HFFc6 (cell line): ENCODE data around the gene HOXD8. TPM values are rescaled to one million over a fixed set of nuclear protein-coding genes. Genes with fewer than 3 reads are reported as not detected.
A peak's percentile ranks its signal among the peaks of the same experiment; 100 is the strongest.

Source experiments
- DNase-seq: peaks from one replicate; pipeline ENCODE4 v3.0.0-alpha.2; 2018
- H3K27ac Mint-ChIP-seq: 2 replicates; pipeline ENCODE4 v1.8.0; 2020; ENCODE audit warnings: mild to moderate bottlenecking, mixed read lengths
- H3K27me3 Mint-ChIP-seq: 2 replicates; pipeline ENCODE4 v1.8.0; 2021; ENCODE audit warnings: mild to moderate bottlenecking, moderate library complexity, mixed read lengths; ENCODE audit not compliant: insufficient read depth
- H3K36me3 Mint-ChIP-seq: 2 replicates; pipeline ENCODE4 v1.8.0; 2021; ENCODE audit warnings: low read depth, mixed read lengths
- H3K4me1 Mint-ChIP-seq: 2 replicates; pipeline ENCODE4 v1.8.0; 2020; ENCODE audit warnings: low read depth, mixed read lengths
- H3K4me3 Mint-ChIP-seq: 2 replicates; pipeline ENCODE4 v1.8.0; 2020; ENCODE audit warnings: mild to moderate bottlenecking, moderate library complexity, mixed read lengths
- H3K9me3 Mint-ChIP-seq: 2 replicates; pipeline ENCODE4 v1.8.0; 2020; ENCODE audit warnings: mild to moderate bottlenecking, mixed read lengths
- CTCF ChIP-seq: fragments of 200-600 bp; sonication (generic); IDR thresholded peaks from 2 replicates; pipeline ENCODE4 v1.5.0; 2021; ENCODE audit warnings: antibody characterized with exemption, mild to moderate bottlenecking
- total RNA-seq, 6 experiments: library from RNA; stranded (reverse); fragmentation: NEBNext Ultra II Directional; extraction: Animal tissue kit (Norgen Biotek cat#: 25700); gene quantifications; 2 replicates in 1 of 6; 3 replicates in 5 of 6; pipeline ENCODE4 v1.2.3, GENCODE V29; 2021

HOXD8 gene
- total RNA-seq, 6 experiments from 2014 or later = 2.3 to 5.1 (median 4.6) TPM

GRCh38 chr2:176131848-176132158 is 2.3 kb downstream of the HOXD8 start:
- Mint-ChIP-seq H3K27ac (no peak overlapping the region), H3K4me1 (peaks cover 66% of the 10 kb centered on the region), H3K27me3 (peaks cover 31% of the 10 kb centered on the region), H3K9me3 (no peaks in the 10 kb centered on the region), H3K4me3 (peak overlapping the region; percentile 90), H3K36me3 (peaks cover 16% of the 10 kb centered on the region; the same call in 1 of the 2 replicates)
- DNase-seq = no peak
- no peak for TF ChIP-seq CTCF

- peaks cover 33% of the 10 kb centered on the region for H3K27me3 Mint-ChIP-seq
- peaks cover 63% of the 10 kb centered on the region for H3K4me1 Mint-ChIP-seq
- peaks cover 16% of the 10 kb centered on the region; the same call in 1 of the 2 replicates for H3K36me3 Mint-ChIP-seq
- TF ChIP-seq CTCF = no peak
- DNase-seq = no peak
- H3K27ac Mint-ChIP-seq = peak overlapping the region; percentile 62
- no peaks in the 10 kb centered on the region for H3K9me3 Mint-ChIP-seq
- H3K4me3 Mint-ChIP-seq = peak overlapping the region; percentile 90
Measured at GRCh38 chr2:176132205-176133171, 3.0 kb downstream of the HOXD8 start.

GRCh38 chr2:176133389-176133788 is 3.9 kb downstream of the HOXD8 start:
- peaks cover 63% of the 10 kb centered on the region for H3K4me1 Mint-ChIP-seq
- peaks cover 13% of the 10 kb centered on the region; the same call in 1 of the 2 replicates for H3K36me3 Mint-ChIP-seq

GRCh38 chr2:176134035-176134434 is 4.5 kb downstream of the HOXD8 start:
- no peak overlapping the region for H3K4me3 Mint-ChIP-seq
- DNase-seq = no peak
- no peak for TF ChIP-seq CTCF
- peaks cover 33% of the 10 kb centered on the region for H3K27me3 Mint-ChIP-seq
- H3K36me3 Mint-ChIP-seq = peaks cover 6% of the 10 kb centered on the region; the same call in 1 of the 2 replicates
- H3K27ac Mint-ChIP-seq = no peak overlapping the region
- H3K4me1 Mint-ChIP-seq = peaks cover 63% of the 10 kb centered on the region
- H3K9me3 Mint-ChIP-seq = no peaks in the 10 kb centered on the region

More at GRCh38 chr2:176133389-176133788, 3.9 kb downstream of the HOXD8 start:
- TF ChIP-seq CTCF = no peak
- Mint-ChIP-seq H3K9me3 (no peaks in the 10 kb centered on the region), H3K4me3 (no peak overlapping the region), H3K27me3 (peaks cover 29% of the 10 kb centered on the region), H3K27ac (no peak overlapping the region)
- DNase-seq = no peak

GRCh38 chr2:176135035-176135440 is 5.5 kb downstream of the HOXD8 start:
- H3K4me1 Mint-ChIP-seq = peaks cover 67% of the 10 kb centered on the region
- TF ChIP-seq CTCF = peak; percentile 43
- no peaks in the 10 kb centered on the region for H3K9me3 Mint-ChIP-seq
- H3K27ac Mint-ChIP-seq = peak overlapping the region; percentile 84; the same call in 1 of the 2 replicates
- DNase-seq = peak; percentile 24
- peak overlapping the region; percentile 73; the same call in 1 of the 2 replicates for H3K4me3 Mint-ChIP-seq
- peaks cover 33% of the 10 kb centered on the region for H3K27me3 Mint-ChIP-seq
- H3K36me3 Mint-ChIP-seq = peaks cover 5% of the 10 kb centered on the region; the same call in 1 of the 2 replicates
